GM18858 (cell line): ENCODE measurements around the gene SLC12A8.

Source experiments
- ATAC-seq: cut with Tn5 transposase; IDR thresholded peaks from one replicate; pipeline ENCODE4 v1.9.1; 2021; ENCODE audit not compliant: unreplicated experiment

Gene SLC12A8

DNA sequence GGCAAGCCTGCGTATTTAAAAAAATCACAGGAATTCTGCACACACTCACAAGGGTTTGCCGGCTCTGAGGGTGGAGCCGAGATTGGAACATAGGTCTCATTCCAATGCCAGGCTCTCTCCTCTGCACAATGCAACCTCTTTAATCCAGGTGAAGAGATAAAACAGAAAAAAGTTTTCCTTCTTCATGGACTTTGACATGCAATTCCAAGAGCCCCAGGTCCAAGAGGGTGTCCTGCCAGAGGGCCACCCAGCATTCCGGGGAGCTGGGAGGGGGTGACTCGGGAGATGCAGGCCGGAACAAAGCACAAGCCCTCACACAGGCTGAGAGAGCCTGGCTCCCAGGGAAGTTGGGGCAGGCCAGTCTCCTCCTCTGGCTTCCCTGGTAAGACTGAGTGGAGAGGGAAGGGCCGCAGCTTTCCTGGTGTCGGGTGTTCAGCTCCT lies 6.7 kb upstream of the SLC12A8 start:
- ATAC-seq: no peak

DNA sequence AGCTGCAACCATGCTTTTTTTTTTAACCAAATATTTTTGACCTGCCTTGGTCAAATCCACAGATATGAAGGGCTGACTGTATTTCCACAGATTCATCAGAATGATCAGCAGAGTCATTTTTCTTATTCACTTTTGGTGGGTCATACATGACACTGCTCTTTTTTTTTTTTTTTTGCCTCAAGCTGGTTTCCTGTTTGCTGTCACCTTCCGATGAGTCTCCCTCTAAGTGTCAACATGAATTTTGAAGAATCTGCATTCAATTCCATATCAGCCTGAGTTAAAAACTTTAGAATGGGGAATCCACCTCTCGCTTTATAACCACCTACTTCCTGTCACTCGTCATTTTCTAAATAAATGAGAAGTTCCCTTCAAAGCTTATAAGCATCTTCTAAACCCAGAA lies 2.2 kb upstream of the SLC12A8 start:
- ATAC-seq: no peak

GRCh38 chr3:125213946-125214542 lies 1.5 kb upstream of the SLC12A8 start:
- no peak for ATAC-seq

DNA sequence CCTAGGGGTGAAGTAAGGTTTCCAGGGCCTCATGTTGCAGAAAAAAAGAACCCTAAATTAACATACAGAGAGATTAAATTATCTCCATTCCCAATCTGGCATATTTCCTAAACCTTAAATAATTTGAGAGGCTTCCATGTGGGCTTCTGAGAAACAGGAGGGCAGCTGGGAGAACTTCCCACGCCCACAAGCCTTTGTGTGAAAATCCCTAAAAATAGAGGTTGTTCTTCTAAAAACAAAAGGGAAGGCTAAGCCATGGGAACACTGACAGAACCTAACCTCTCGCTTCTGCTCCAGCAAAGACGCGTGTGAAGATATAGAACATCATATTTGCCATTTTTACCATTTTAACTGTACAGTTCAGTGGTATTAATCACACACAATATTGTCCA lies 812 bp upstream of the SLC12A8 start:
- ATAC-seq: no peak

- ATAC-seq: no peak
Measured at GRCh38 chr3:125212091-125212508, 448 bp downstream of the SLC12A8 start.

DNA sequence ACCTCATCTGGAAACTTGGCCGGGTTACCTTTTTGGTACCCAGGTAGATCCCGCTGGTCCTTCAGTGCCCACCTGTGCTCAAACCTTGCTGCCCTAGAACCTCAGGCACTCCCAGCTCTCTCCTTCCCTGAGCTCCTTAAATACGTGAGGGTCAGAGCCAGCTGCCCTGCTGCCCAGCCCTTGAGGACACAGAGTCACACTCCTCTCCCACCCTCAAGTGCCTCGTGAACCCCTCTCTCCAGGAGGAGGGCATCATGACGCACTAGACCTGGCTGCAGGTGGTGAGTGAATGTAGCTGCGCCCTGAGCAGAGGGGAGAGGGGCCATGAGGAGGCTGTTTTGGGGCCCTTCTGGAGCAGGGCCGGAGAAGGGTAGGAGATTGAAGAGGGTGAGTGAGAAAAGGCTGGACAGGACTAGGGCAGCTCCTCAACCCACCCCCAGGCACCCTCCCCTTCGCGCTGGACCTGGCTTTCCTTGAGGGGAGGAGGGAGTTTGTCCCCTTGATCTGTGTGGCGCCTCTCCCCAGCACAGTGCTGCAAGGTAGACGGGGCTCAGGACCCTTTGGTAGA lies 941 bp downstream of the SLC12A8 start:
- ATAC-seq: no peak

DNA sequence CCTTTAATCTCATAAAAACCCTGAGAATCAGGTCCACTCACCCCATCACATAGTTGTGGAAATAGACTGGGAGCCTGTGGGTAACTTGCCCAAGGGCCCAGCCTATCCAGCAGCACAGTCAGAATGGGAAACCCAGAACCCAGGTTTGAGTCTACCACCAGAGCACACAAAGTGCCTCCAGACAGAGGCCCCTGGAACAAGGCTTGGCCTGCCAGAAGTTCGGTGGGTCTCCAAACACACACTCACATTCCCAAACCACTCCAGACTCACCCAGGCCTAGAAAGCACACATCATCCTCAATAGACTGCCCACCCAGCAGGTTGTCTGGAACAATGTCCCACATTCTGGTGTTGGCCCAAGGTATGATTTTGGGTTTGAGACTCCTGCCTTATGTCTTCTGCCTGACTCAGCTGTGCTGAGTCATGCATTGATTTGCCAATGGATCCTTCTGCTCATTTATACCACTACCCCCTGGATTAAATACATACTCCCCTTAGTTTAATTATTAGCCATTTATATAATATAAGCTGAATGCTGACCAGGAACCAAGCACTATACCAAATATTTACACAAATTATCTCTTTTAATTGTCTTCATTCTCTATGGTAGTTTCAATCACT lies 4.5 kb downstream of the SLC12A8 start:
- ATAC-seq: no peak

GRCh38 chr3:125207507-125207906 lies 5.0 kb downstream of the SLC12A8 start:
- no peak for ATAC-seq

GRCh38 chr3:125206934-125207333 lies 5.6 kb downstream of the SLC12A8 start:
- no peak for ATAC-seq

DNA sequence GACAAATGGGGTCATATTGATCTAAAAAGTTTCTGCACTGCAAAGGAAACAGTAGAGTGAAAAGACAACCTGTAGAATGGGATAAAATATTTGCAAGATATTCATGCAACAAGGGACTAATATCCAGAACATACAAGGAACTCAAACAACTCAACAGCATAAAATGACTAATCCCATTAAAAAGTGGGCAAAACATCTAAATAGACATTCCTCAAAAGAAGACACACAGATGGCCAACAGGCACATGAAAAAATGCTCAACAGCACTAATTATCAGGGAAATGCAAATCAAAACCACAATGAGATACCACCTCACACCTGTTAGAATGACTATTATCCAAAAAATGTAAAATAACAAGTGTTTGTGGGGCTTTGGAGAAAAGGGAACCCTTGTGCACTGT lies 8.8 kb downstream of the SLC12A8 start:
- ATAC-seq: no peak

- no peak for ATAC-seq
Measured at GRCh38 chr3:125202197-125202596, 10.4 kb downstream of the SLC12A8 start.

DNA sequence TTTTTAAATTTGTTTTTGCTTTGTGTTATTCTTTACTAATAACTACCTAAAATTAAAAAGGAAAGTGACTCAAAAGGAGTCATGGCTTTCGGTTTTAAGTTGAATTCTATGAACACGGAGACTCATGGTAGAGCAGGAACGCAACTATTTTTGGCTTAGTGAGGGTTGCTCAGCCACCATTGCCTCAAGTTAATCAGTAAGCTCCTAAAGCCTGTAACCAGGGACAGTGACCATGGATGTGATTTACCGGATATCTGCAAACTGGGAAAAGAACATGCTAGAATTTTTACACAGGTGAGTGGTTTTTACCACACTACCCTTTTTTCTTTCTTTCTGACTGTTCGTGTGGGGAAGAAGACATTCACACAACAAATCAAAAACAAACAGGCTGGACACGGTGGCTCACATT lies 11.8 kb downstream of the SLC12A8 start:
- peak; percentile 52 for ATAC-seq

DNA sequence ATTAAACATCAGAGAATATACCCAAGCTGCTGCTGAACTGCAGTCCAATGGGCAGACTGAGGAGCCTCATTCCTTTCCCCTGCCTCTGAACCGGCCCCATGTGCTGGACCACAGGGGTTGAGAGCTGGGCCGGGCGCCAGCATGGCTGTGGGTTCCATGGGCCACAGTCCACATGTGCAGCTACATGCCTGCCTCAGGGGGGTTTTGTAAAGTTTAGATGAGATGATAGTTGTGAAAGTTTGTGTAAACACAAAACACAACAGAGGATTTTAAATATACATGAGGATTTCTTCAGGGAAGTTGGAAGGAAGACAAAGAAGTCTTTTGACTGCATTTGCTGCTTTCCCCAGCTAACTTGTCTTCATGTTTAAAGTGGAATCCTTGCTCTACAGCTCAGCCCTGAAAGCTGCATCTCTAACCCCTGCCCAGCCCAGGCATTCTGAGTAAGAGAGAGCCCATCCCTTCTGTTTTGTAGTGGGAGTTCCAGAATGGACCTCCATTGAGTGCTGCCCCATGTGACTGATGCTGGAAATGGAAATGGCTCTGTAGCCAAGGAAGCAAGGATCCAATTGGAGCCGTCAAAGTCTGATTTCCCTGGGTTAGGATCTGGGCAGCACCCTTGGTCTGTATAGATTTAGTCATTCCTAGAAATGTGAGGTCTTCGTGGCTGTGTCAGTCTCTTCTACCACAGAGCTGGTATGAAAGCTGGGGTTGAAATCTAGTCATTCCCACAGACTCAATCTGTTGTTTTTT lies 17.5 kb downstream of the SLC12A8 start:
- ATAC-seq: no peak

GRCh38 chr3:125194061-125194848 lies 18.3 kb downstream of the SLC12A8 start:
- ATAC-seq: no peak

- peak; percentile 54 for ATAC-seq
Measured at GRCh38 chr3:125192190-125193035, 20.1 kb downstream of the SLC12A8 start.

- ATAC-seq: peak; percentile 6
Measured at GRCh38 chr3:125191730-125192129, 20.8 kb downstream of the SLC12A8 start.

GRCh38 chr3:125191256-125191655 lies 21.3 kb downstream of the SLC12A8 start:
- ATAC-seq: no peak

GRCh38 chr3:125190786-125191185 lies 21.8 kb downstream of the SLC12A8 start:
- ATAC-seq: no peak

DNA sequence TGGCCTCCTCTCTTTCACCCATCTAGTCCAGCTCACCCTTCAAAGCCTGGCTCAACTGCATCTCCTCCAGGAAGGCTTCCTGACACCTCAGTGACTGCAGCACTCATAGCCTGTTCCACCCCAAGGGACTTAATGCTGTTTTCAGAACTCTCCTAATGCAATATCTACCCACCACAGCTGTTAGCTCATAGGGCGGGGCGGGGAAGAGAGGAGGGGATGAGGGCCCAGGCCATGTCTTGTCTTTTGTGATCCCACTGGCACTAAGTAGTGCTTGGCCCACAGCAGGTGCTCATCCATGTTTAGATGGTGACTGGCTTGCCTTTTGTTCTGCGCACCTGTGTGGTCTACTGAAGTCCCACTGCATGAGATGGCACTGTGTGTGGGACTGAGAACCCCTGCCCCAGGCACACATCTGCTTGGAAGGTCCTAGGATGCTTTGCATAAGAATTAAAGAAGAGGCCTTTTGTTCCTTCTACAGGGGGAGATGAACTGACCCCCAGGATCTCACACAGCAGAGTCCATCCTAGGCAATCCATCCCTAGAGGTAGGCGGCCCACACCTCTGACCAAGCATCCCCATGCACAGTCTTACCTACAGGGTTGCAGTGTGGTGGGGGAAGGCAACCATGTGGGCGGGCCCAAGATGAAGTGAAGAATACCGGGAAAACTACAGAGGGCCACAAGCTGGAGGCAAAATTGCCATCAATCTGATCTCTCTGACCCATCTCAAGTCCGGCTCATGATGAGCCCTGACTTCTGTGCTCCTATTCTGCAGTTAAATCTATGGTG lies 23.0 kb downstream of the SLC12A8 start:
- ATAC-seq: no peak
